Brain microvascular endothelial cell (primary cell): Measurements from ENCODE around the gene WSCD1.

Experiments
- DNase-seq: peaks from one replicate; pipeline ENCODE4 v3.0.0-alpha.2; 2020
- H3K27ac ChIP-seq: fragments of 250-450 bp; sonication (Bioruptor Pico); 2 replicates; pipeline ENCODE4 v1.5.1; 2020; ENCODE audit warnings: mild to moderate bottlenecking, moderate library complexity
- H3K27me3 ChIP-seq: fragments of 250-450 bp; sonication (Bioruptor Pico); replicated peaks from 2 replicates; pipeline ENCODE4 v1.5.1; 2020; ENCODE audit warnings: mild to moderate bottlenecking
- H3K36me3 ChIP-seq: fragments of 250-450 bp; sonication (Bioruptor Pico); replicated peaks from 2 replicates; pipeline ENCODE4 v1.5.1; 2020; ENCODE audit warnings: mild to moderate bottlenecking
- H3K4me3 ChIP-seq: 2 replicates; pipeline ENCODE4 v1.5.1; 2011; ENCODE audit warnings: low read depth, mild to moderate bottlenecking, control low read depth, low read length, moderate library complexity
- CTCF ChIP-seq: IDR thresholded peaks from 2 replicates; pipeline ENCODE4 v1.5.1; 2011; ENCODE audit warnings: low read depth, mild to moderate bottlenecking, moderate library complexity, low read length, control low read depth, inconsistent platforms; ENCODE audit errors: missing control alignments
- in situ Hi-C: cut with HindIII; loops from 2 replicates; pipeline ENCODE4 v1.10.0; 2017; ENCODE audit warnings: low sequenced_read_pairs, low pct_ligation_motif_present

Gene WSCD1

GRCh38 chr17:6139447-6139832 lies 69.3 kb downstream of the WSCD1 start:
- no peak for TF ChIP-seq CTCF
- DNase-seq = no peak
- no peak overlapping the region for H3K4me3 ChIP-seq
- H3K27ac ChIP-seq = no peak overlapping the region
- H3K27me3 ChIP-seq = no peaks in the 10 kb centered on the region
- in situ Hi-C loops = no loop called here
- no peaks in the 10 kb centered on the region for H3K36me3 ChIP-seq

GRCh38 chr17:6140188-6140587 lies 70.0 kb downstream of the WSCD1 start:
- no peak for DNase-seq
- no peak for TF ChIP-seq CTCF
- H3K4me3 ChIP-seq = no peak overlapping the region
- no peaks in the 10 kb centered on the region for H3K36me3 ChIP-seq
- H3K27ac ChIP-seq = no peak overlapping the region
- in situ Hi-C loops = no loop called here
- no peaks in the 10 kb centered on the region for H3K27me3 ChIP-seq

- Histone ChIP-seq H3K36me3 (no peaks in the 10 kb centered on the region), H3K27me3 (no peaks in the 10 kb centered on the region), H3K27ac (no peak overlapping the region), H3K4me3 (no peak overlapping the region)
- no peak for DNase-seq
- TF ChIP-seq CTCF = no peak
- in situ Hi-C loops = no loop called here
Measured at GRCh38 chr17:6140728-6141330, 70.7 kb downstream of the WSCD1 start.

- Histone ChIP-seq H3K4me3 (no peak overlapping the region), H3K27me3 (no peaks in the 10 kb centered on the region), H3K27ac (no peak overlapping the region), H3K36me3 (no peaks in the 10 kb centered on the region)
- no peak for TF ChIP-seq CTCF
- in situ Hi-C loops = no loop called here
- DNase-seq = no peak
Measured at GRCh38 chr17:6142701-6143100, 72.5 kb downstream of the WSCD1 start.

GRCh38 chr17:6145946-6146345 lies 75.8 kb downstream of the WSCD1 start:
- DNase-seq = no peak

More at GRCh38 chr17:6145946-6146345, 75.8 kb downstream of the WSCD1 start:
- H3K36me3 ChIP-seq = no peaks in the 10 kb centered on the region
- H3K4me3 ChIP-seq = no peak overlapping the region
- in situ Hi-C loops = no loop called here
- no peak for TF ChIP-seq CTCF
- no peak overlapping the region for H3K27ac ChIP-seq
- no peaks in the 10 kb centered on the region for H3K27me3 ChIP-seq
